Stimulated activated naive CD8-positive, alpha-beta T cell treated with anti-CD3 and anti-CD28 coated beads, Interleukin-15, Interleukin-2, amounts not matched to agents 100 U/mL and 50 U/mL, for 24 hours (primary cell): Measurements from ENCODE around the gene WASHC3.
"Not testable (repeated sequence)": the region's sequence is repeated elsewhere in the genome, so short reads cannot be mapped to it uniquely, and the experiment has no call there.

Experiments
- ATAC-seq: fragments of 150-1000 bp; cut with Tn5 transposase; one replicate; pipeline ENCODE4 v1.10.0; 2021
- DNase-seq: peaks from one replicate; pipeline ENCODE4 v3.0.0; 2021

WASHC3 gene

GRCh38 chr12:102050660-102051430 lies 10.9 kb downstream of the WASHC3 start:
- DNase-seq = no peak
- ATAC-seq = no peak

- ATAC-seq (peak; percentile 81), DNase-seq (no peak)
These were observed 17.9 kb downstream of the WASHC3 start for GRCh38 chr12:102043928-102044327.

GRCh38 chr12:102033991-102034745 lies 27.6 kb downstream of the WASHC3 start:
- no peak for ATAC-seq
- DNase-seq = no peak

- no peak for DNase-seq
- ATAC-seq = no peak
These were observed 29.9 kb downstream of the WASHC3 start for GRCh38 chr12:102031852-102032251.

- no peak for DNase-seq
- no peak for ATAC-seq
These were observed 32.6 kb downstream of the WASHC3 start for GRCh38 chr12:102029141-102029540.

GRCh38 chr12:102026728-102027127 lies 35.1 kb downstream of the WASHC3 start:
- DNase-seq (no peak), ATAC-seq (no peak)

GRCh38 chr12:102024765-102025164 lies 37.0 kb downstream of the WASHC3 start:
- DNase-seq (no peak), ATAC-seq (no peak)

- no peak for ATAC-seq
- DNase-seq = no peak
These were observed 38.4 kb downstream of the WASHC3 start for GRCh38 chr12:102023343-102023930.

- DNase-seq = no peak
- ATAC-seq = no peak
These were observed 39.5 kb downstream of the WASHC3 start for GRCh38 chr12:102022286-102022685.

GRCh38 chr12:102021540-102022246 lies 40.1 kb downstream of the WASHC3 start:
- ATAC-seq (no peak), DNase-seq (no peak)

GRCh38 chr12:102018607-102019006 lies 43.2 kb downstream of the WASHC3 start:
- not testable (repeated sequence) for DNase-seq, ATAC-seq

- no peak for DNase-seq
- ATAC-seq = no peak
These were observed 45.3 kb downstream of the WASHC3 start for GRCh38 chr12:102016472-102016871.

- DNase-seq = no peak
- peak; percentile 49 for ATAC-seq
These were observed 51.4 kb downstream of the WASHC3 start for GRCh38 chr12:102010265-102010994.

GRCh38 chr12:102009796-102010195 lies 52.0 kb downstream of the WASHC3 start:
- DNase-seq = no peak
- ATAC-seq = no peak

GRCh38 chr12:102008615-102009126 lies 53.1 kb downstream of the WASHC3 start:
- DNase-seq (no peak), ATAC-seq (no peak)

GRCh38 chr12:102005256-102005655 lies 56.5 kb downstream of the WASHC3 start:
- no peak for DNase-seq
- ATAC-seq = no peak

- DNase-seq (no peak), ATAC-seq (no peak)
These were observed 64.7 kb downstream of the WASHC3 start for GRCh38 chr12:101997102-101997501.

- ATAC-seq = no peak
- DNase-seq = no peak
These were observed 66.1 kb downstream of the WASHC3 start for GRCh38 chr12:101995684-101996083.

- DNase-seq (no peak), ATAC-seq (no peak)
These were observed 69.7 kb downstream of the WASHC3 start for GRCh38 chr12:101992091-101992490.

- ATAC-seq (no peak), DNase-seq (no peak)
These were observed 79.5 kb downstream of the WASHC3 start for GRCh38 chr12:101982307-101982706.

GRCh38 chr12:101981868-101982267 lies 79.9 kb downstream of the WASHC3 start:
- DNase-seq (no peak), ATAC-seq (no peak)

GRCh38 chr12:101968770-101969169 lies 93.0 kb downstream of the WASHC3 start:
- peak; percentile 57 for ATAC-seq
- no peak for DNase-seq
